ENCODE data around the gene ABHD14A.

The ABHD14A gene

DNA sequence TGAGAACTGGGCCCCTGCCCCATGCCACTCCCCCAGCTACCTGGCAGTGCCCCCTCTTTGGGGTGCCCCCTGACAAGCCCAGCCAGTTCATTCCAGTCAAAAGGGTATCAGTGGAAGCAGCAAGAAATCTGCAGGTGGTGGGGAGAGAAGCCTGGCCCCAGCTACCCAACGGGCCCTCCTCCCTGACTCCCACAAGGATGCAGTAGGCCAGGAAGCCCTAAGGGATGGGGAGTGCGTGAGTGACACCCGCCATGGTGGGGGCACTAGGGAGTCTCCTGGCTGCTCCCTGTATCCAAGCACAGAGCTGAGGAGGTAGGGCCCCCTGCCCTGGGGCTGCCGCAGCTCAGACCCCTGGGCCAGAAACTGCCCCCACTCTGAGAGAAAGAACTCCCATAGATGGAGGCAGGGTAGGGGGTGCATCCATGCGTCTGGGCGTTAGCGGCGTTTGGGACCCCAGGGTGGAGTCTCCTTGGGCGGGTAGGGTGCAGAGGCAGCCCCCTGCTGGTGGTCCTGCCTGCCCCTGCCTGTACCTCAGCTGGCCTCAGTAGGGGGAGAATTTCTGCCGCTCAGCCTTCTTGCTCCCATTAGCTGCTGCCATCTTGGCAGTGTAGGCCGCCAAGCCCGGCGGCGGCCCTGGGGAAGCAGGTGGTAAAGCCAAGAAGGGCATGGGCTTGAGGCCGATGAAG is 17.2 kb upstream of the ABHD14A start:
- DNase-seq (ENCODE audit: low read depth, low spot score), result no peak

- no peak for DNase-seq (ENCODE audit: low read depth, low spot score)
These were observed 16.0 kb upstream of the ABHD14A start for GRCh38 chr3:51958603-51959521.

DNA sequence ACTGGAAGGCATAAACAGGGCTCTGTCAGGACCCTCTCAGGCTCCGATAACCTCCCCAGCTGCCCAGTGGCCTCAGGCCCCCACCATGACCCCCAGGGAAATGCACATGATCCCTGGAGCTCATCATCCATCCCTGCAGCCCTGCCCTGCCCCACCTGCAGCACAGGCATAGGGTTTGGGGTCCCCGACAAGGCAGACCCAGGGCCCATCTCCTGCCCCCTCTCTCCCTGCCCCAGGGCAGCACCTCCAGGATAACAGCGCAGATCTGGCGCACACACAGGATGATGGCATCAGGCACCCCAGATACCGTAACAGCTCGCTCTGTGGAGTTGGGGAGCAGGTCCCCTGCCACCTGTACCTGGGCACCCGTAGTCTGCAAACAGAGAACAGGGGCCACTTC is 15.2 kb upstream of the ABHD14A start:
- no peak for DNase-seq (ENCODE audit: low read depth, low spot score)

DNA sequence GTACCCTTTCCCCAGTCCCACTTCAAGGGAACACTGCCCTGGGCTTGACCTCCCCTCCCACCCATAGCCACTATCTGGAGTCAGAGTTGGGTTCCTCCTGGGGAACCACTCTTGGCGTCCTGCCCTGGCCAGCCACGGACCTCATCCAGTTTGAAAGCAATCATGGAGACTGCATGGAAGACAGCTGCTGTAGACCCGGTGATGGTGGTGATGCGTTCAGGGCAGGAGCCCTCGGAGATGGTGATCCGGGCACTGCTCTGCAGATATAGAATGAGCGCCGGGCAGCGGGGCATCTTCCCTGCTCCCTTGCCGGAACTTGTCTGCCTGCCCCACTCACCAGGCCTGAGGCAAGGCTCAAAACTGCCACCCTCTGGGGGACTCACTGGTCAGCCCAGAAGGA is 14.5 kb upstream of the ABHD14A start:
- DNase-seq (ENCODE audit: low read depth, low spot score), result no peak

GRCh38 chr3:51961011-51961410 is 13.9 kb upstream of the ABHD14A start:
- no peak for DNase-seq (ENCODE audit: low read depth, low spot score)

- no peak for DNase-seq (ENCODE audit: low read depth, low spot score)
These were observed 13.0 kb upstream of the ABHD14A start for GRCh38 chr3:51961602-51962569.

DNA sequence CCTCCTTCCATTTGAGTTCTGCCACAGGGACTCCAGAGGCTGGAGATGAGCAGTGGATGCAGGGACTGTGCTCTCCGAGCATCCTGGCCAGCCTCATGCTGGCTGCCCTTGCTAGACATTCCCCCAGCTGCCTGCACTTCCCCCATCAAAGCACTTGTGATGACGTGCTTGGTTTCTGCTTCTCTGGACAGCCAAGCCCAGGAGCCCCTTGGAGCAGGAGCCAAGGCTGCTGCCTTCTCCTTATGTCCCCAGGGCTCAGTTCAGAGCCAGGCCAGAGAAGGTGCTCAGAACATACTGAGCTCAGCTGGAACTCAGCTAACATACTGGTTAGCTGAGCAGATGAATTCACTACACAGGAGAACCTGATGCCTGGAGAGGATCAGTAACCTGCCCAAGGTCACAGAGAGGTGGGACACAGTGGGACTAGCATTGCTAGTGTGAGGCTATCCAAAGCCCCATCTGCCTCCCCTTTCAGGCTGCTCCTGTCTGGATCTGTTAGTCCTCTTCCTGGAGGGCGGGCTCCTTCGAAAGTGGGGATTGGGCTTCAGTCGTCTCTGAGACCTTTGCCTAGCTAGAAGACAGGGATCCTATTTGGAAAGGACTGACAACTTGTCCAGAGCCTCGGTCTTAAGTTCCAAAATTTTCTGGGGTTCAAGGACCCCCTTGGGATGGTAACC is 11.9 kb upstream of the ABHD14A start:
- DNase-seq (ENCODE audit: low read depth, low spot score), result peak; percentile 40

DNA sequence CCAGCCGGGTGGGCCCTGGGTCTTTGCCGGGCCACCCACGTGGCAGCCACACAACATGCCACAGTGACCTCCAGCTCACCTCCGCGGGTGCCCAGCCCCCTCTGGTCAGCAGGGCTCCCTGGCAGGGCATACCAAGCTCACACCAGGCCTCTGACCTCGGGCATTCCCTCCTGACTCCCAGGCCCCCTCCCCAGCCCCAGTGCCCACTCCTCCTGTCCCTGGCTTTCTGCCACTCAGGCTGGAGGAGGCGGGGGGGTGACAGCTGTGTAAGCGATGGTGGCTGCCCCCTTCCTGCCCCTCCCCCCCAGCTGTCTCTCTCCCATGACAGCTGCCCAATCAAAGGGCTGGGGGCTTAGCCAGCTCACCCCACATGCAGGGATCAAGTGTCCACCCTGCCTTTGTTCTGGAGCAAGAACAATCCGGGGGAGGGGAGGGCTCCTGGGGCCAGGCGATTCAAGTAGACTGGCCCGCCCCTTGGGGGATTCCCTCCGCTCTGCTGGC is 10.9 kb upstream of the ABHD14A start:
- DNase-seq (ENCODE audit: low read depth, low spot score), result peak; percentile 52

DNA sequence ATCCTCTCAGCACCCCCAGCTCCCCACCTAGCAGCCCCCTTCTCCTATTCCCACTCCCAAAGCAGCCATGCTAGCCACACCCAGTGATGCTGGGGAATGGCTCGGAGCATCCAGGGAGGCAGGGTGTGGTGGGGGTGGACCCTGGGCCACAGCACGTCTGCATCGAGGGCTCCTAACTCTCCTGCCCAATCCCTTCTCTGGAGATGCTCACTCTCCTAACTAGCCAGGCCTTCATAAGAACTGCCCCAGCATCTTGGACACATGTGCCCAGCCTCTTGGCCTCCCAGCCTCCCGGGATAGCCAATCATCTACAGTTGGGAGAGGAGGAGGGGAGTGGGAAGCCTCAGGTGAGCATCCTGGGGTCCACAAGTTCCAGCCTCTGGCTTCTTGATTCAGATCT is 10.3 kb upstream of the ABHD14A start:
- no peak for DNase-seq (ENCODE audit: low read depth, low spot score)

- DNase-seq (ENCODE audit: low read depth, low spot score), result no peak
These were observed 8.8 kb upstream of the ABHD14A start for GRCh38 chr3:51966016-51966415.

- DNase-seq (ENCODE audit: low read depth, low spot score), result no peak
These were observed 8.4 kb upstream of the ABHD14A start for GRCh38 chr3:51966486-51966885.

DNA sequence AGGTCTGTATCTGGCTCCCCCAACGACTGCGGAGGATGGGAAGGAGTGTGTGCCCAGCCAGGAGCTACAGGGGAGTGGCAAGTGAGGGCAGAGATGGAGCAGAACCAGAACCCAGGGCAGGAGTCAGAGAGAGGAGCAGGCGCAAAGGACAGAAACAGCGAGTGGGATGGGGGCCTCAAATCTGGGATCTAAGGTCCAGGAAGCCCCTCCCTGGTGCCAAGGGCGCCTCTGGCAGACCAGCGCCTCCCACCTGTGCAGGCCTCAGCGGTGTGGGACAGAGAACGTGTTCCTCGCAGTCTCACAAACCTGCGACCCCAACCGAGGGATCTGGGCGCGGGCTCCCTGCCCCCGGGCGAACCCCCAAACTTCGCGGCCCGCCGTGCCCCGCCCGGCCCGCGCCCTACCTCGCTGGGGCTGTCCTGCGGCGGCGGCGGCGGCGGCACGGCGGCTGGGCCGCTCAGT is 7.9 kb upstream of the ABHD14A start:
- no peak for DNase-seq (ENCODE audit: low read depth, low spot score)

DNA sequence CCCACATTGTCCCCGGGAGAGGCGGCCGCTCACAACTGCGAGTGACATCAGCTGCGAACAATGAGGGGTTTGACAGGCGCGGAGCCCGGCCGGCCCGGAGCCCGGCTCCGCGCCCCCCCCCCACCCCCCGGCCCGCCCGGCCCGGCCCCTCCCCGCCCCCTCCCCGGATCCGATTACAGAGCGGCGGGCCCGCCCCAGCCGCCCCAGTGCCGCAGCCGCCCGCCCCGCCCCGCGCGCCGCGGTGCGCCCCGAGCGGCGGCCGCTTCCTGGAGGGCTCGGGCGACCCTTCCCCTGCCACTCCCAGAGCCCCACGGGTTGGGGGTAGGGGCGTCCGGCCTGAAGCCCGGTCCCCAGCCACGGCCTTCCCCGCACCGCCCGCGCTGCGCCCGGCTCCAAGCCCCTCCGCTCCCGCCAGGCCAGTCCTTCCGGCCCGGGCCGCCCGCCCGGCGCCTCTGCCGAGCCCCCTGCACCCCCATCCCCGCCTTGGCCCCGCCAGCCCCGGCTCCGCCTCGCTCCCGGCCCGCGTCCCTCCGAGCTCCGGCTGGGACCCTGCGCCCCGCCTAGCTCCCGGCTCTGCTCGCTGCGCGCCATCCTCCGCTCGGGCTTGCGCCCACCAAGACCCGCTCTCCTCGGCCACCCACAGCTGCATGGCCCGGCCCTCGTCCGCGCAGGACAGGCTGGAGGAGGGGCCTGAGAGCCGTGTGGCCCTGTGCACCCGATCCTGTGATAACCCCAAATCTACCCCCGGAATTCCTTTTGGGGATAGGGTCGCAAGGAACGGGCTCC is 7.3 kb upstream of the ABHD14A start, which contains the start of gene PCBP4:
TSS of gene PCBP4 (minus strand) at position 71 of the 786 bp plus-strand sequence. CDS start 6,214 bp downstream, outside the sequence.
- DNase-seq (ENCODE audit: low read depth, low spot score), result peak; percentile 58

GRCh38 chr3:51968170-51968775 is 6.6 kb upstream of the ABHD14A start:
- peak; percentile 51 for DNase-seq (ENCODE audit: low read depth, low spot score)

DNA sequence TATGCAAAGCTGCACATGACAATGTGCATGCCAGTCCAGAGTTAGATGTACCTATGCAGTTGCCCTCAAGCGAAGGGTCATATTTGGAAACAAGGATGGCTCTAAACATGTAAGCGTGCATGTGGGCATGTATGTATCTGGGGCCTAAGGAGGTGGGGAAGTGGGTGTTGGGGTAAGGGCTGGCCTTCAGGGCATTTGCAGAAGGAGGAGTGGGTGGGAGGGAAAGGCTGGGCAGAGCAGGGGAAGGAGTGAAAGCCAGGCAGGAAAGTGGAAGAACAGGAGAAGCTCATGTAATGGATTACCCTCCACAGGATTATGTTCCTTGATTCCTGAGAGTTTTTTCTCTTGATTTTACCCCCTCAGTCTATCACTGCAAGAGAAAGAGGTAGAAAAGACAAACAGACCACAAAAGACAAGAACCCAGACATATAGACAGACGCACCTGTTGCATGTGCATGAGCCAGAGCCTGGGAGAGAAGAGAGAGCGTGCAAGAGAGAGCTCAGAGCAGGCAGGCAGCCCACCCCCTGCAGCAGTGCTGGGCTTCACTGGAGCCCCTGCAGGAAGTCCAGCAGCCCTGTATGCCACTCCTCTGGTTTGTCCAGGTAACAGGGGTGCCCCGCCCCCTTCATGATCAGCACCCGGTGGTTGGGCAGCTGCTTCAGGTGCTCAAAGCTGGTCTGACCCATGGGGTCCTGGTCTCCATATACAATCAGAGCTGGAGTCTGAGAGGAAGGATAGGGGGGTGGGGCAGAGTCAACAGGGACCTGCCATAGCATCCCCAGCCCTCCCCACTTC is 5.8 kb upstream of the ABHD14A start:
- DNase-seq (ENCODE audit: low read depth, low spot score), result peak; percentile 57

GRCh38 chr3:51969841-51970240 is 5.0 kb upstream of the ABHD14A start:
- DNase-seq (ENCODE audit: low read depth, low spot score), result no peak

- DNase-seq (ENCODE audit: low read depth, low spot score), result no peak
These were observed 4.1 kb upstream of the ABHD14A start for GRCh38 chr3:51970606-51971300.

- no peak for DNase-seq (ENCODE audit: low read depth, low spot score)
These were observed 3.5 kb upstream of the ABHD14A start for GRCh38 chr3:51971350-51971749.
